ENCODE data around the gene ZFP28.

The ZFP28 gene

GRCh38 chr19:56597696-56598095 lies 58.9 kb downstream of the ZFP28 start:
- Histone ChIP-seq H3K9ac (ENCODE audit: insufficient read length, low read depth) (no peak overlapping the region), H3K27me3 (ENCODE audit: insufficient read depth, insufficient read length) (no peaks in the 10 kb centered on the region), H3K4me3 (ENCODE audit: insufficient read length, low read depth) (no peak overlapping the region), H3K4me1 (ENCODE audit: insufficient read depth, insufficient read length) (peaks cover 3% of the 10 kb centered on the region), H3K36me3 (ENCODE audit: insufficient read depth, insufficient read length, low read length) (peaks cover 37% of the 10 kb centered on the region), H3K9me3 (ENCODE audit: insufficient read depth, low read length) (no peaks in the 10 kb centered on the region)
- TF ChIP-seq ZNF274 (IDR thresholded peaks at IDR 0.05; ENCODE audit: low read depth, low read length), result no peak
- TF ChIP-seq YY1 (IDR thresholded peaks at IDR 0.05; ENCODE audit: insufficient read depth, insufficient read length), result no peak
- no peak for TF ChIP-seq SUZ12 (IDR thresholded peaks at IDR 0.05; ENCODE audit: extremely low read depth, insufficient read depth, insufficient read length)
- DNase-seq (ENCODE audit: low read depth, low spot score), result no peak

- H3K9ac ChIP-seq (ENCODE audit: insufficient read length, low read depth), result no peak overlapping the region
- H3K4me3 ChIP-seq (ENCODE audit: insufficient read length, low read depth), result no peak overlapping the region
- H3K9me3 ChIP-seq (ENCODE audit: insufficient read depth, low read length), result no peaks in the 10 kb centered on the region
- no peaks in the 10 kb centered on the region for H3K4me1 ChIP-seq (ENCODE audit: insufficient read depth, insufficient read length)
- H3K27me3 ChIP-seq (ENCODE audit: insufficient read depth, insufficient read length), result no peaks in the 10 kb centered on the region
- no peak for DNase-seq (ENCODE audit: low read depth, low spot score)
- peaks cover 50% of the 10 kb centered on the region for H3K36me3 ChIP-seq (ENCODE audit: insufficient read depth, insufficient read length, low read length)
- TF ChIP-seq YY1 (IDR thresholded peaks at IDR 0.05; ENCODE audit: insufficient read depth, insufficient read length) (no peak), ZNF274 (IDR thresholded peaks at IDR 0.05; ENCODE audit: low read depth, low read length) (no peak), SUZ12 (IDR thresholded peaks at IDR 0.05; ENCODE audit: extremely low read depth, insufficient read depth, insufficient read length) (no peak)
Observed at GRCh38 chr19:56601375-56601774, 62.6 kb downstream of the ZFP28 start.

DNA sequence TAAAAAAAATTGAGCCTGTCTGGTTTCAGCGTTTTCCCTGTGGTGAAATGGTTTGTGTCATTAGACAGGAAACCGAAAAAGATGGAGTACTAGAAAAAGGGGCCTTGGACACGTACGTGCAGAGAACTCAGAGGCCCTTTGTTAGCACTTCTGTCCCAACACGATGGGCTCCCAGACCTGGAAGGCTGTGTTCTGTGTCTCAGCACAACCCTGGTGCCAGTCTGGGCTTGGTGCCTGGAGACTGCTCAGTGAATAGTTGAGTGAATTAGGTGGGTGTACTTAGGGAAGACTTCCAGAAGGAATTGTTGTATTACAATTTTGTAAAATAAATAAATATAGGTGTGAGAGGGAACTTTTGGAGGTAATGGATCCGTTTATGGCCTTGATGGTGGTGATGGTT lies 65.1 kb downstream of the ZFP28 start:
- no peak for TF ChIP-seq YY1 (IDR thresholded peaks at IDR 0.05; ENCODE audit: insufficient read depth, insufficient read length)
- TF ChIP-seq SUZ12 (IDR thresholded peaks at IDR 0.05; ENCODE audit: extremely low read depth, insufficient read depth, insufficient read length), result no peak
- no peak for TF ChIP-seq ZNF274 (IDR thresholded peaks at IDR 0.05; ENCODE audit: low read depth, low read length)
- H3K27me3 ChIP-seq (ENCODE audit: insufficient read depth, insufficient read length), result no peaks in the 10 kb centered on the region
- H3K9me3 ChIP-seq (ENCODE audit: insufficient read depth, low read length), result no peaks in the 10 kb centered on the region
- H3K9ac ChIP-seq (ENCODE audit: insufficient read length, low read depth), result no peak overlapping the region
- no peak overlapping the region for H3K4me3 ChIP-seq (ENCODE audit: insufficient read length, low read depth)
- no peaks in the 10 kb centered on the region for H3K4me1 ChIP-seq (ENCODE audit: insufficient read depth, insufficient read length)
- peaks cover 31% of the 10 kb centered on the region for H3K36me3 ChIP-seq (ENCODE audit: insufficient read depth, insufficient read length, low read length)
- DNase-seq (ENCODE audit: low read depth, low spot score), result no peak

All from NT2/D1 (cell line).